Measurements from ENCODE around the gene THBS1. TPM values are rescaled to one million over a fixed set of nuclear protein-coding genes. Genes with fewer than 3 reads are reported as not detected.

The THBS1 gene
- total RNA-seq, 1 experiment from 2014 or later, result 37.1 TPM

DNA sequence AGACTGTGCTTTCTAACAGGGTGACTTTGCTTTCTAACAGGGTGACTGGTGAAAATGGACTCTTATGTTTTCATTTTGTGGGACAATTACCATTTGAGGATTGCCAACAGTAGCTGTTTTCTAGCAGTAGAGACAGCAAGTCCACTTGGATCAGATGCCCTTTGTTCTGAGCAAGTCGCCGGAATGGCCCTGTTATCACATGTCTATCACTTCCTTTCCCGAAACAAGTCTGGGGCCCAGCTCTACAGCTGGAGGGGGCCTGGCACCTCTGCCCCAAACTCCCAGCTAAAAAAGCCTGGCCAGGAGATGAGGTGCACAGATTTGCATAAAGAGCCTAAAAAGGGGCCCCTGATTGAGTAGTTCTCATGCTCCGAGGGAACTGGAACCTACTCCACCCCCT lies 44.6 kb downstream of the THBS1 start:
- DNase-seq (ENCODE audit: low spot score), result no peak
- H3K27me3 Mint-ChIP-seq (ENCODE audit: low read depth), result no peaks in the 10 kb centered on the region
- no peak overlapping the region for H3K27ac Mint-ChIP-seq
- no peaks in the 10 kb centered on the region for H3K4me1 Mint-ChIP-seq
- TF ChIP-seq E2F1 (CRISPR knock-in tag; IDR thresholded peaks at IDR 0.05), result no peak
- TF ChIP-seq CREM (CRISPR knock-in tag; IDR thresholded peaks at IDR 0.05), result no peak
- TF ChIP-seq ESRRA (CRISPR knock-in tag; IDR thresholded peaks at IDR 0.05; ENCODE audit: borderline replicate concordance), result no peak
- TF ChIP-seq HMGA2 (CRISPR knock-in tag; IDR thresholded peaks at IDR 0.05), result no peak
- TF ChIP-seq, protein P1, sequence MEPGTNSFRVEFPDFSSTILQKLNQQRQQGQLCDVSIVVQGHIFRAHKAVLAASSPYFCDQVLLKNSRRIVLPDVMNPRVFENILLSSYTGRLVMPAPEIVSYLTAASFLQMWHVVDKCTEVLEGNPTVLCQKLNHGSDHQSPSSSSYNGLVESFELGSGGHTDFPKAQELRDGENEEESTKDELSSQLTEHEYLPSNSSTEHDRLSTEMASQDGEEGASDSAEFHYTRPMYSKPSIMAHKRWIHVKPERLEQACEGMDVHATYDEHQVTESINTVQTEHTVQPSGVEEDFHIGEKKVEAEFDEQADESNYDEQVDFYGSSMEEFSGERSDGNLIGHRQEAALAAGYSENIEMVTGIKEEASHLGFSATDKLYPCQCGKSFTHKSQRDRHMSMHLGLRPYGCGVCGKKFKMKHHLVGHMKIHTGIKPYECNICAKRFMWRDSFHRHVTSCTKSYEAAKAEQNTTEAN (CRISPR knock-in tag; IDR thresholded peaks at IDR 0.05), result no peak
- ChIA-PET CTCF (interaction anchor here (1.6 kb wide), 1 partner anchor 131 kb away, joined by 6 read pairs; no protein-coding TSS in a partner anchor), POLR2A (no interaction called here)
- H3K9me3 Mint-ChIP-seq, result 0 out of 2 replicates have a peak, but pooled peaks cover 11% of the 10 kb centered on the region
- ATAC-seq, result no peak
- no peaks in the 10 kb centered on the region for H3K36me3 Mint-ChIP-seq
- no peak overlapping the region for H3K4me3 Mint-ChIP-seq

- ATAC-seq (no peak), DNase-seq (ENCODE audit: low spot score) (no peak)
- no peak overlapping the region for H3K27ac Mint-ChIP-seq
- TF ChIP-seq E2F1 (CRISPR knock-in tag; IDR thresholded peaks at IDR 0.05), result no peak
- TF ChIP-seq IRF2 (CRISPR knock-in tag; IDR thresholded peaks at IDR 0.05; ENCODE audit: borderline replicate concordance, low read depth), result no peak
- no peak for TF ChIP-seq ZNF121 (CRISPR knock-in tag; IDR thresholded peaks at IDR 0.05)
- no peak for TF ChIP-seq NR3C1 (CRISPR knock-in tag; conservative IDR thresholded peaks at IDR 0.05; ENCODE audit: low read depth)
- no peak for TF ChIP-seq SMAD4 (CRISPR knock-in tag; IDR thresholded peaks at IDR 0.05)
- TF ChIP-seq, protein P2, sequence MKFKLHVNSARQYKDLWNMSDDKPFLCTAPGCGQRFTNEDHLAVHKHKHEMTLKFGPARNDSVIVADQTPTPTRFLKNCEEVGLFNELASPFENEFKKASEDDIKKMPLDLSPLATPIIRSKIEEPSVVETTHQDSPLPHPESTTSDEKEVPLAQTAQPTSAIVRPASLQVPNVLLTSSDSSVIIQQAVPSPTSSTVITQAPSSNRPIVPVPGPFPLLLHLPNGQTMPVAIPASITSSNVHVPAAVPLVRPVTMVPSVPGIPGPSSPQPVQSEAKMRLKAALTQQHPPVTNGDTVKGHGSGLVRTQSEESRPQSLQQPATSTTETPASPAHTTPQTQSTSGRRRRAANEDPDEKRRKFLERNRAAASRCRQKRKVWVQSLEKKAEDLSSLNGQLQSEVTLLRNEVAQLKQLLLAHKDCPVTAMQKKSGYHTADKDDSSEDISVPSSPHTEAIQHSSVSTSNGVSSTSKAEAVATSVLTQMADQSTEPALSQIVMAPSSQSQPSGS (CRISPR knock-in tag; IDR thresholded peaks at IDR 0.05; ENCODE audit: borderline replicate concordance, low read depth), result no peak
- no peak for TF ChIP-seq CREM (CRISPR knock-in tag; IDR thresholded peaks at IDR 0.05)
- no peak for TF ChIP-seq USF1 (CRISPR knock-in tag; IDR thresholded peaks at IDR 0.05)
- TF ChIP-seq ZNF317 (CRISPR knock-in tag; IDR thresholded peaks at IDR 0.05; ENCODE audit: borderline replicate concordance, low read depth), result no peak
- no peak for TF ChIP-seq NR1H2 (CRISPR knock-in tag; IDR thresholded peaks at IDR 0.05)
- no peak for TF ChIP-seq GTF2I (CRISPR knock-in tag; conservative IDR thresholded peaks at IDR 0.05)
- no peak for TF ChIP-seq MLX (CRISPR knock-in tag; IDR thresholded peaks at IDR 0.05)
- no peak for TF ChIP-seq ZNF423 (CRISPR knock-in tag; IDR thresholded peaks at IDR 0.05)
- no peak for TF ChIP-seq PRRX2 (CRISPR knock-in tag; IDR thresholded peaks at IDR 0.05)
- no peak for TF ChIP-seq STAT6 (CRISPR knock-in tag; conservative IDR thresholded peaks at IDR 0.05; ENCODE audit: low read depth)
- TF ChIP-seq, protein P3, sequence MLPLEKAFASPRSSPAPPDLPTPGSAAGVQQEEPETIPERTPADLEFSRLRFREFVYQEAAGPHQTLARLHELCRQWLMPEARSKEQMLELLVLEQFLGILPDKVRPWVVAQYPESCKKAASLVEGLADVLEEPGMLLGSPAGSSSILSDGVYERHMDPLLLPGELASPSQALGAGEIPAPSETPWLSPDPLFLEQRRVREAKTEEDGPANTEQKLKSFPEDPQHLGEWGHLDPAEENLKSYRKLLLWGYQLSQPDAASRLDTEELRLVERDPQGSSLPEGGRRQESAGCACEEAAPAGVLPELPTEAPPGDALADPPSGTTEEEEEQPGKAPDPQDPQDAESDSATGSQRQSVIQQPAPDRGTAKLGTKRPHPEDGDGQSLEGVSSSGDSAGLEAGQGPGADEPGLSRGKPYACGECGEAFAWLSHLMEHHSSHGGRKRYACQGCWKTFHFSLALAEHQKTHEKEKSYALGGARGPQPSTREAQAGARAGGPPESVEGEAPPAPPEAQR (CRISPR knock-in tag; IDR thresholded peaks at IDR 0.05), result no peak
- no peaks in the 10 kb centered on the region for H3K27me3 Mint-ChIP-seq (ENCODE audit: low read depth)
- H3K4me3 Mint-ChIP-seq, result no peak overlapping the region
- CTCF ChIA-PET, result interaction anchor here (1.0 to 1.6 kb wide), 2 partner anchors 131 to 162 kb away, joined by 4 to 6 read pairs; no protein-coding TSS in a partner anchor
- no peaks in the 10 kb centered on the region for H3K36me3 Mint-ChIP-seq
- H3K4me1 Mint-ChIP-seq, result no peaks in the 10 kb centered on the region
- 0 out of 2 replicates have a peak, but pooled peaks cover 11% of the 10 kb centered on the region for H3K9me3 Mint-ChIP-seq
- POLR2A ChIA-PET, result no interaction called here
Observed at GRCh38 chr15:39625856-39626255, 45.0 kb downstream of the THBS1 start.
